GM06990 (cell line): Measurements from ENCODE around the gene PAPLN.

Source experiments
- DNase-seq: peaks from one replicate; pipeline ENCODE4 v3.0.0-alpha.2; 2011; ENCODE audit not compliant: insufficient read length; ENCODE audit errors: extremely low read depth
- H3K27me3 ChIP-seq: replicated peaks from 2 replicates; pipeline ENCODE4 v1.6.0; 2011; ENCODE audit warnings: low read length; ENCODE audit not compliant: control insufficient read depth, insufficient read depth
- H3K36me3 ChIP-seq: 2 replicates; pipeline ENCODE4 v1.5.1; 2011; ENCODE audit warnings: low read length; ENCODE audit not compliant: control insufficient read depth, insufficient read depth
- H3K4me3 ChIP-seq: replicated peaks from 2 replicates; pipeline ENCODE4 v1.5.1; 2011; ENCODE audit warnings: low read depth, mild to moderate bottlenecking, control low read depth, low read length
- CTCF ChIP-seq: IDR thresholded peaks from 2 replicates; pipeline ENCODE4 v1.5.1; 2011; ENCODE audit warnings: low read length, control low read depth, mild to moderate bottlenecking, inconsistent platforms; ENCODE audit not compliant: insufficient read depth, poor library complexity, severe bottlenecking

Gene PAPLN

GRCh38 chr14:73239393-73240241 lies 2.3 kb downstream of the PAPLN start:
- DNase-seq = no peak
- no peak for TF ChIP-seq CTCF
- H3K27me3 ChIP-seq = peaks cover 3% of the 10 kb centered on the region; the same call in 1 of the 2 replicates
- no peak overlapping the region for H3K4me3 ChIP-seq
- no peaks in the 10 kb centered on the region for H3K36me3 ChIP-seq

- H3K36me3 ChIP-seq = no peaks in the 10 kb centered on the region
- no peak overlapping the region for H3K4me3 ChIP-seq
- no peak for DNase-seq
- TF ChIP-seq CTCF = no peak
- H3K27me3 ChIP-seq = peaks cover 3% of the 10 kb centered on the region; the same call in 1 of the 2 replicates
Observed at GRCh38 chr14:73240816-73241480, 3.6 kb downstream of the PAPLN start.

- H3K27me3 ChIP-seq = peaks cover 3% of the 10 kb centered on the region; the same call in 1 of the 2 replicates
- H3K4me3 ChIP-seq = no peak overlapping the region
- TF ChIP-seq CTCF = no peak
- DNase-seq = no peak
- no peaks in the 10 kb centered on the region for H3K36me3 ChIP-seq
Observed at GRCh38 chr14:73241481-73242165, 4.3 kb downstream of the PAPLN start.

GRCh38 chr14:73242357-73242901 lies 5.1 kb downstream of the PAPLN start:
- DNase-seq = no peak
- Histone ChIP-seq H3K4me3 (no peak overlapping the region; the same call in 1 of the 2 replicates), H3K27me3 (peaks cover 2% of the 10 kb centered on the region; the same call in 1 of the 2 replicates), H3K36me3 (no peaks in the 10 kb centered on the region)
- no peak for TF ChIP-seq CTCF

- H3K27me3 ChIP-seq = peaks cover 2% of the 10 kb centered on the region; the same call in 1 of the 2 replicates
- no peak for DNase-seq
- H3K4me3 ChIP-seq = no peak overlapping the region
- no peak for TF ChIP-seq CTCF
- no peaks in the 10 kb centered on the region for H3K36me3 ChIP-seq
Observed at GRCh38 chr14:73243341-73243740, 6.0 kb downstream of the PAPLN start.
